Hematopoietic multipotent progenitor cell treated with erythropoietin and hydrocortisone succinate and interleukin-3 and kit ligand, for 17 days (in vitro differentiated cells): ENCODE measurements around the gene LRCH3.

Source experiments
- DNase-seq: peaks from one replicate; pipeline ENCODE4 v3.0.0-alpha.2; 2015; ENCODE audit warnings: low spot score

Gene LRCH3

DNA sequence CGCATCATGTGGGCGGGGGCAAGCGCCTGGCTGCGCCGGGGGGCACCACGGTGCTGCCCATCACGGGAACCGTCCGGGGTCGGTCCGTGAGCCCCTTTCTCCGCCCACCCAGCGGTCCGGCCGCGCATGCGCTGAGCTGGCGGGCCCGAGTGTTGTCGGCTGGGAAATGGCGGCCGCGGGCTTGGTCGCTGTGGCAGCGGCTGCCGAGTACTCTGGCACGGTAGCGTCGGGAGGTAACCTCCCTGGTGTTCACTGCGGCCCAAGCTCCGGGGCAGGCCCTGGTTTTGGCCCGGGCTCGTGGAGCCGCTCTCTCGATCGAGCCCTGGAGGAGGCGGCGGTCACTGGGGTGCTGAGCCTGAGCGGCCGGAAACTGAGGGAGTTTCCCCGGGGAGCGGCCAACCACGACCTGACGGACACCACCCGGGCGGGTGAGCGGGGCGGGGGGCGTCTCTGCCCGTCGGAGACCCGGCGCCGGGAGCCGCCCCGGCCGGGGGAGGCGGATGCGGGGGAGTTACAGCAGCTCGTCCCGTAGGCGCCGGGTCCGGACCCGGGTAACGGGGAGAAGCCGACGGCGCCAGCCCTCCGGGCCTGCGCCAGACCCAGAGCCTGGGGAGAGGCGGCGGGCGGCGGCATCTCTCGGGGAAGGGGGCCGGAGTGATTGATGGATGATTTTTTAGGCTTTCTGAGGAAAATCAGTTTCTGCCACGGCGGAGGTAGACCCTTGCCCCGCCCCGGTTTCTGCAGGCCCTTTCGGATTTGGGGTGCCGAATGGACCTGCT lies at the start of gene LRCH3:
TSS of gene LRCH3 (plus strand) at position 142 of the 779 bp plus-strand sequence. CDS start at position 167, 25 bp downstream.
- DNase-seq, result peak; percentile 80

DNA sequence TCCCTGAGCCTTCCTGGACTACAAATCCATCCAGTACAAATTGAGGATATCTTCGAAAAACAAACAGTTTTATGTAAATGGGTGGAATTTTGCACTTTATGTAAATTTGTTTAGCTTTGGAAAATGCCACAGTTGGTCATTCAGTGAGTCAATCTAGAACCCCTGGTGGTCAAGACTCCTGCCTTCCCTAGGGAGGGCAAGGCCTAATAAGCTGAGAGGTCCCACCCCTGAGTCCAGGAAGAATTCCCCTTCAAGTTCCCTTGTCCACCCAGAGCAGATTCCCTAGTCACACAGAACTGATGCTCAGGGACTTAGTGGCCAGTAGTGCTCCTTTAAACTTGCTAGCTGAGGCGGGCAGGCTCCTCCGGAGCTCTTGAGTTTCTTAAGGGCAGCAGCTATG lies 48.3 kb upstream of the LRCH3 start:
- no peak for DNase-seq

DNA sequence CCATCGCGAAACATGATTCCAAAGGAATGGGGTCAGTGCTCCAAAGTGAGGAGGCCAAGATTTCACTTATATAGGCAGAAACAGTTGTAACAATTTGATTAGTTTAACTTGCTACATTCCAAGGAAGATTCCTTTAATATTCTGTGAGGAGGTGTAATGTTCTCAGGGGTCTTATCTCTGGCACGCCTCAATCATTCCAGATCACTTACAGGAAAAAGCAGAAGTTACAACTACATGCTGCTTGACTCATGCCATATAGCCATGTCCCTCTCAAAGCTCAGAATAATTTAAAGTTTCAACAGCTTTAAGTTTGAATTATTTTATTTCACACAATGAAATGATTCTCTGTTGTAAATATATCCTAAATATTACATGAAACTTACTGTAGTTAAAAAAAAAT lies 44.8 kb upstream of the LRCH3 start:
- no peak for DNase-seq

DNA sequence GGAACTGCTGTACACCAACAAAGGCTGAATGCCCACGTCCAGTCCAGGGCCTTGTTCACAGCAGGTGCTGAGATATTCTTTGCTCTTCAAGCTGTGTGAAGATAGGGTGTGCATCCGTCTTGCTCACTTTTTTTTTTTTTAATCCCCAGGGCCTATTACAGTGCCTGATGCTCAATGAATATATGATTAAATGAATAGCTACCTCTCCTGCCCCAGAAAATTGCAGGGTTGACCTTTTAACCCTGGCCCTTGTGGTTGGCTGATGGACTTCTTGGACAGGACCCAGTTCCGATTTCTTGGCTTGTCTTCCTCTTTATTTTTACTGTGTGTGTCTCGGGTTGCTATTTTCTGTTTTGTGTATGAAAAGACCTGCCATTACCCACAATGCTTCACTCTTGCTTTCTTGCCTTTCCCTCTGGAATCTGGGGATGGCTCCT lies 44.2 kb upstream of the LRCH3 start:
- DNase-seq, result no peak

DNA sequence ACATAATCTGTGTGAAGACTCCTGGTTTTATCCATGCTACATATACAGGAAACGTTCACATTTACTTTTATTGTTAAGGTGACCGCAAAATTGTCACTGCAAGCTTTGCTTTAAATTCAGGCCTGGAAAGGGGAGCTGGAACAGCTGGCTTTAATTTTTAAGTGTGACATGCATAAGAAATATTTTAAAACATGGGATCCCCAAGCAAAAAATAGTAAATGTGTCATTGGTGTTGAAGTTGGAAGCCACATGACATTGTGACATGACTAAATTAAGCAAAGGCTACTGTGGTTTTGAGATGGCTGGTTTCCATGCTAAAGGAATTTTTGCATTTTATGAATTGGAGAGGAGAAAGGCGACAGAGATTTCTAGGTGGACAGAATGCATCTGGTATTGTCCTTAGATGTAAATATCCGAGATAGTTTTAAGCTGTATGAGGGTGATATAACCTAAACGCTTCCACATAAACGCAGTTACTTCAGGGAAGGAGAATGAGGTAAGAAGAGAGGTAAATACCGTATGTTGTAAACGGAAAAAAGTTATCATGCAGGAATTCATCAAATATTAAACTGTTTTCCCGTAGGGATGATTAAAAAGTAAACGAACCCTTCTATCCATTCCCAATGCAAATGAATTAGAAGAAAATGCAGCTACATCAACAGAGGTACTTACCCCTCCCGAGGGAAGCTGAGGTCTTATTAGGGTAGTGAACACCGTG lies 42.3 kb upstream of the LRCH3 start:
- DNase-seq, result no peak

DNA sequence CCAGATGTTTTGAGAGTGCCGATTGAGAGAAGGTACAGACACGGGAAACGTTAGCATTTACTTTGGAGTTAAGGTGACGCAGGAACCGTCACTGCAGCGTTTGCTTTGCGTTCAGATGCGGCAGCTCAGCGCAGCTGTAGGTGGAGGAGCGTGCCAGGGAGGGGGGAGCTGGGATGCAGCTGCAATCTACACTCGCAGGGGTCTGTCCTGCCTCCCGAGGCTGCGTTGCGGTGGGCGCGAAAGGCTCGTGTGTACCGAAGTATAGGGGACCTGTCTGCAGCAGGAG lies 41.8 kb upstream of the LRCH3 start:
- no peak for DNase-seq

DNA sequence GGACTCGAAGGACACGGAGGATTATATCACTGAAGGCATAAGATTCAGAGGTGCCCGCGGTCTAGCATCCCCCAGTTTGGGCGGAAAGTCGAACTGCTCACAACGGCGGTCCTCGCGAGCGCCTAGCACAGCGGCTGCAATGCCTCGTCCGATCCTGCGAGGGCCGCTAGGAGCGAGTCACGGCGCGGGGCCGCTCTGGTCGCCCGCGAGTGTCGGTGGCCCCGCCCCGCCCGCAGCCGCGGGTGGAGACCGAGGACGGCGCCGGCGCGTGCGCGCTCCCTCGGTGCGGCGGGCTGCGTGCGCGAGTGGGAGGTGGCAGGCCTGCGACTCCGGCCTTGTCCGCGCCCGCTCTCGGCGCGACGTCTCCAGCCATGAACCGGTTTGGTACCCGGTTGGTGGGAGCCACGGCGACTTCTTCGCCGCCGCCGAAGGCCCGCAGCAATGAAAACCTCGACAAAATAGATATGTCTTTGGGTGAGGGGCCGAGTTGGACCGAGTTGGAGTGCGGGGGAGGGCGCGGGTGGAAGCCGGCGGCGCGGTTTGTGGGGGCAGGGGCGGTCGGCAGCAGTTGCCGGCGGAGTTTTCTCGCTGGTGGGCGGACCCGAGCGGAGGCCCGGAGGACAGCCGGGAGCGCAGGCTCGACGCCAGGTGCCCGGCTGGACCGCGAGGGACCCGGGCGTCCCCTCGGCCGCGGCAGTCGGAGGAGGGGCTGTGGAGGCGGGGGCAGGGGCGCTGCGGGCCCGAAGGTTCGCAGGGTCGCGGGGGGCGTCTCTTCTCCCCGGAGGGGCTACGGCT lies 41.3 kb upstream of the LRCH3 start, which contains the start of gene FYTTD1:
TSS of gene FYTTD1 (plus strand) at position 283 of the 795 bp plus-strand sequence. CDS start at position 372, 89 bp downstream.
- peak; percentile 66 for DNase-seq

DNA sequence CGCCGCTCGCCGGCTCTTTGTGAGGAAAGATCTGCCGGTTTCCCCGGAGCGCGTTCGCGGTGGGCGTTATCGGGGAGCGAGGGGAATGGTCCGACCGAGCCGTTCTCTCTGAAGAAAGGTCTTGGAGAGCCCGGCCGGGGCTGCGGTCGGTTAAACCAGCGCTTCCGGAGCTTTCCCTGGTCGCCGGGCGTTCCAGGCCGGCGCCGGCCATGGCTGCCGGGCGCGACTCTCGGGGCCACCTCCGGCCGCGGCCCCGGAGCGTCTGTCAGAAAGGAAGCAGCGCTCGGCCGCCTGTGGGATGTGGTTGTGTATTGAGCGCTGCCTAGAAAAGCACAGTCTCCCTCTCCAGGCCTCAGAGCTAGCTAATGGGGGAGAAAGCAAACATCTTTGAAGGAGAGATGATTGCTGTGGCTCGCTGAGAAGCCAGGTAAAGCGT lies 40.6 kb upstream of the LRCH3 start:
- DNase-seq, result no peak

DNA sequence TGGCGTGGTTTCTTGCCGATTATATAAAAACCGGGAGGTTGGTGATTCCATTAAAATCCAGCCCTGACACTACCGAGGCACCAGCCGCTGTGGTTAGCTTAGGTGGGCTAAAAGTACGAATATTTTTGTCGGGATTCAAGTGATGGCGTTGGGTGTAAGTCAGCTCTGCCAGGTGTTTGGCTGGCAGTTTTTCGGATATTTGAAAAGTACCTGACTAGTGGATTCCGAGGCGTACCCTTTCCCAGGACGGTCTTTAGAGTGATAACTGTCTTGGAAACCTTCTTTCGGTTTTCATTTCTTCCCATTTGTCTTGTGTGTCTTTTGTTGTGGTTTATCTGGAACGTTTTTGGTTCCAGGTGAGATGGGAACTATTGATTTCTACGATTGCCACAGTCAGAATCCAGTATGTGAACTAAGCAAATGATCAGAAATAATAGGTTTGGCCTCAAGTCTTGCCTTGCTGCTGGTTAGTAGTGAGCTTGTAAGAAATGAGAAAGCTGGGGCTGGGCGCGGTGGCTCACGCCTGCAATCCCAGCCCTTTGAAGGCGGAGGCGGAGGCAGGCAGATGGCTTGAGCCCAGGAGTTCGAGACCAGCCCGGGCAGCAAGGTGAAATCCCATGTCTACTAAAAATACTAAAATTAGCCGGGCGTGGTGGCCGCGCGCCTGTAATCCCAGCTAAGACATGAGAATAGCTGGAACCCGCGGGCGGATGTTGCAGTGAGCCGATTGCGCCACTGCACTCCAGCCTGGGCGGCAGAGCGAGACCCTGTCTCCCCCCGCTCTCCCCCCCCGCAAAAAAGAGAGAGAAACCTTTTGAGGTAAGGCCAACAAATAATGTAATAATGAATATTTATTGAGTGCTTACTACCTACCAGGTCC lies 40.0 kb upstream of the LRCH3 start:
- DNase-seq, result no peak

DNA sequence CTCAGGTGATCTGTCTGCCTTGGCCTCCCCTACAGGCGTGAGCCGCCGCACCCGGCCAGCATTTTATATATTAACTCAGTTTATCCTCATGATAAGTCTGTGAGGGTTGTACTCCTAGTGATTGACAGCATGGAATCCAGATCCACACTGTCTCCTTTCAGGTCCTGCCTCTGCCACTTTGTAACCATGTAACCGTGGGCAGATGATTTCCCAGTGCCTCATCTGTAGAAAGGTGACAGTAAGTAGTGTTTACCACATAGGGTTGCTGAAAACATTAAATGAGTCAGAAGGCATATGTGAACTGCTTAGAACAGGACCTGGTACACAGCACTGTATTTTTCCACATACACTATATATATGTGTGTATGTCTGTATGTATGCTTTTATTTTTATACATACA lies 38.9 kb upstream of the LRCH3 start:
- DNase-seq, result no peak

DNA sequence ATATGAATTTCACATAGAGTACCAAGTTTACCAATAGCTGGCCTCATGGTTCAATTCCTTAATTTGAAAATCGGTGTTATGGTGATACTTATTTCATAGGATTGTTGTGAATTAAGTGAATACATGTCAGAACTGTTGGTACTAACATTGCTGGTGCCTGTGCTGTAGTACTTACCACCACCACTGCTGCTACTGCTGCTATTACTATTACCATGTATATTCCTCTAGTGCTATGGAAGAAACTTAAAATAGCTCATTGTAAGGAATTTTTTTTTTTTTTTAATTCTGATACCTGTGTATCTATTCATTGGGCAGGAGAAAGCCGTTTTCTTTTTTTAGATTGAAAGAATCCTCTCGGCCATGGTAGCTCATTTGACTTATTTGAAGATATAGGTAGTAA lies 37.8 kb upstream of the LRCH3 start:
- DNase-seq, result no peak

DNA sequence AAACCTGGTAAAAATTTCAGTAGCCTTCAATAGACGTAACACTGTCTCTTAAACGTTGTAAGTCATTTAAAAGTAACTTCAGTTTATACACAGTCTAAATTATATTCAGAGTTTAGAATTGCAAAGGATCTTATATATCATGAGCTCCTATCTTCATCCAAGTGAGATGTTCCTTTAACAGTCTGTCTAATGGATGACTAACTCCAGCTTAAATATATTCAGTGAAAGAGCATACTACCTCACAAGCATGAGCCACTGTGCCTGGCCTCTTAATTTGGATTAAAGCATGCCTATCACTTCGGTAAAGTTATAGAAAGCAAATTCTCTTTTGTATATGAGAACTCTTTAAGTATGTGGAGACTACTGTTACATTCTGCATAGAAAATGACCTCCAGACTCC lies 34.4 kb upstream of the LRCH3 start:
- DNase-seq, result no peak

DNA sequence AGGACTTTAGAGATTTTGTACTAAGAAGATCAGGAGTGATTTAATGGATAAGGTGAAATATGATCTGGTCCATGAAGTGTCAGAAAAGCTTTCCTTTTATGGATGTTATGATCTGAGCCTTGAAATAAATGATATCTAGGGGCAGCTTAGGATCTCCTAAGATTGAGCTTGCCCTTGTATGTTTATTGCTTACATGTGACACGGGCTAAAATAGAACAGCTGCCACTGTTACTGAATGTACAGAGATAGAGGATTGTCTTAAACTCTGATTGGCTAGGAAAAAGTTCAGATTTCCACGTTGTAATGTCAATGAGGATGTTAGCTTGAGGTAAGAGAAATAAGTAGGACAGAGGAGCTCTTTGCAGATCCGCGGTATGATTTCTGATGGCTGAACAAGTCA lies 32.5 kb upstream of the LRCH3 start:
- no peak for DNase-seq

DNA sequence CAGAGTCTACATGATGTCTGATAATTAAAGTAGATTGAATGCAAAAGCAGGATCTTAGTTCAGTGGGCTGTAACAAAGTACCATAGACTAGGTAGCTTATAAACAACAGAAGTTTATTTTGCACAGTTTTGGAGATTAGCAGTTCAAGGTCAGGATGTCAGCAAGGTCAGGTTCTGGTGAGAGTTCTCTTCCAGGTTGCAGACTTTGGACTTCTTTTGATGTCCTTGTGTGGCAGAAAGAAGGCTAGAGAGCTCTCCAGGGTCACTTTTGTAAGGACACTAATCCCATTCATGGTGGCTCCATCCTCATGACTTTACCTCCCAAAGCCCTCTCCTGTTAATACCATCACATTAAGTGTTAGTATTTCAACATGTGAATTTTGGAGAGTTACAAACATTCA lies 29.3 kb upstream of the LRCH3 start:
- no peak for DNase-seq

DNA sequence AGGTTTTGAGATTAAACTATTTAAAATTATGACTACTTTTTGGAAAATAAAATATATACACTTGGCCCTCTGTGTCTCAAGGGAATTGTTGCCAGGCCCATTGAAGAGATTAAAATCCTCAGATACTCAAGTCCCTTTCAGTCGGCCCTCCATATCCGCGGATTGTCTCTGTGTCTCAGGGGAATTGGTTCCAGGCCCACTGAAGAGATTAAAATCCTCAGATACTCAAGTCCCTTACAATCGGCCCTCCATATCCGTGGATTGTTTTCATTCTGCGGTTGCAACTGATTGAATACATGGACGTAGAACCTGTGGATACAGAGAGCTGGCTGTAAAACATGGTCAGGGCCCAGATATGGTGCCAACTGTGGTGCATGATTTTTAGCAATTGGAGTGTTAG lies 15.7 kb upstream of the LRCH3 start:
- DNase-seq, result no peak

DNA sequence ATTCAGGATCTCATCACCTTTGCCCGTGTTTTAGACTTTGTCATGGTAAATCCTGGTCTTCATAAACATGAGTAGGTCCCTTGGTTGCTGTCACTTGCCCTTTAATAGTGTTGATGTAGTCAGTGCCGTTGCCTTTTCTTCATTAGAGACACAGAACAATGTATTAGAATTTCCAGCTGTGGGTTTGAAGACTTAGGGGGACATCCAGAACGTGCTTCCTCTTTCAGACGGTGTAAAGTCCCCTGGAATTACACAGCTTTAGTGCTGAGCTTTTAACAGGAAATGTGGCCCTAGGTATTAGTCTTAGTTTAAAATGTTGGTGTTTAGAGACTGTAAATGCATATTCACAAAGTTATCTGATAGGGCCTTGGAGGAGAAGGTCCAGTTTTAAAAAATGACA lies 8.8 kb upstream of the LRCH3 start:
- no peak for DNase-seq

DNA sequence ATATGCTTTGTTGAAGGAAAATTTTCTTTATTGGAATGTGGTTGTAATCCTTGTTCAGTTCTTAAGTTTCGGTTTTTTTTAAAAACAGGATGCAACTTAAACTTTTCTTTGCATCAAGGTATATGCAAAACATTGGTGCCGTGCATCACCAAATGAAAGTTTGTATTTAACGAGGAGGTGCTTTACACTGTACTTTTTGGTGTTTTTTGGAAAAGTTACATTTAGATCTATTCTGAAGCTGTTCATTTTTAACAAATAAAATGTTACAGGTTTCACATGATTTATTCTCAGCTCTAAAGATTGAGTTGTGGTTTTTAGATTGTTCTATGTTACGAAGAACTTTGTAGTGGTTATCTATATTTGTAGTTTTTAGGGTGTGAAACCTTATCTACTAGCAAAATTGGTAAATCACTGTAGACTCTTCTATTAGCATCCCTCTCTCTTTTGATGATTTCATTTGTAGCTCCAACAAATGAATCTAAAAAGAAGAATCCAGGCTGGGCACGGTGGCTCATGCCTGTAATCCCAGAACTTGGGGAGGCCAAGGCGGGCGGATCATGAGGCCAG lies 7.0 kb upstream of the LRCH3 start:
- DNase-seq, result no peak

DNA sequence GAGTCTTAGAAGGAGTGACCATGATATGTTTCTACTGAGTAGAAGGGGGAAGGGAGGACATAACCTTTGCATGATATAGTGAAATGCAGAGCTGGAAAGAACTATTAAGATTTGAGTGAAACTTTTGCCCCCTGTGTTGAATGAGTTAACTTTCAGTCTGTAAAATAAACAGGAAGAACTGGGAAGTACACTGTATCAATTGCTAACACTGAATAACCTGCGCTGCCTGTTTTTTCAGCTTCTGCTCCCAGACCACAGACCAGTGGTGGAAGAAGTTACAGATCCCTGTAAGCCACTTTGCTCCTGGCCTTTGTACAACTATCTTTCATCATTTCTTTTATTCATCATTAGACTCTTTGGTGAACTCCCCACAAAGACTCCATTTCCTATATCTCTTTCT lies 3.6 kb upstream of the LRCH3 start:
- DNase-seq, result no peak

DNA sequence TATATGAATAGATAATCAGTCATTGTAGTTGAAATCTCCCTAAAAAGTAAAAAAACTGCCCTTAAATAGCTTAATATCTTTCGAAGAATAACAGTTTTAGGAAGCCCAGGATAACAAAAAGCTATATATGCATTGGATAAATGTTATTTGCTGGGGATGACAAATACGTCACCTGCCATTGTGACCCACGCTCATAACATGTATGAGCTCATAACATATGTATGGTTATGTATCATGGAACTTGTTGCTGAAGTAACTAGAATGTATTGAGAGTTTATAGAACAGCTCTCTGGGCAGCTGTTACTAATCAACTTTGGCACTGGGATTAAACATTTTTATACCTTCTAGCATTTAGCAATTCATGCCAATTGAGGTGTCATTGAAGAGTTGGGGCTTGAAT lies 1.7 kb upstream of the LRCH3 start:
- no peak for DNase-seq

DNA sequence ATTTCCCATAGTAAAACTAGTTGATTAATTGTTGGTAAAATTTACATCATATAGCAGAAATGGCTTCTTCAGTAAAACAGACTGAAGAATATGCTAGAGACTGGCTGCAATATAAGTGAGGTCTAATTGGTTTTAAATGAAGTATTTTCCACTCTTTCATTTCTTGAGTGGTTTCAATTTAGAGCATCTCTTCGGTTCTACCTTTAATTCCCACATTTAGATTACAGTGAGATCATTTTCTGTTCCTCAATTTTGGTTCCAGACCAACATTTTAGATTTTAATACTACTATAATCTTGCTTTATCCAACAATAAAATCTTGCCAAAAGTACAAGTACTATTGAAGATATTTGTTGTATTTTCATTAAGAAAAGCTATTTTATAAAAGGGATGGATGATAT lies 1.0 kb upstream of the LRCH3 start:
- DNase-seq, result no peak

DNA sequence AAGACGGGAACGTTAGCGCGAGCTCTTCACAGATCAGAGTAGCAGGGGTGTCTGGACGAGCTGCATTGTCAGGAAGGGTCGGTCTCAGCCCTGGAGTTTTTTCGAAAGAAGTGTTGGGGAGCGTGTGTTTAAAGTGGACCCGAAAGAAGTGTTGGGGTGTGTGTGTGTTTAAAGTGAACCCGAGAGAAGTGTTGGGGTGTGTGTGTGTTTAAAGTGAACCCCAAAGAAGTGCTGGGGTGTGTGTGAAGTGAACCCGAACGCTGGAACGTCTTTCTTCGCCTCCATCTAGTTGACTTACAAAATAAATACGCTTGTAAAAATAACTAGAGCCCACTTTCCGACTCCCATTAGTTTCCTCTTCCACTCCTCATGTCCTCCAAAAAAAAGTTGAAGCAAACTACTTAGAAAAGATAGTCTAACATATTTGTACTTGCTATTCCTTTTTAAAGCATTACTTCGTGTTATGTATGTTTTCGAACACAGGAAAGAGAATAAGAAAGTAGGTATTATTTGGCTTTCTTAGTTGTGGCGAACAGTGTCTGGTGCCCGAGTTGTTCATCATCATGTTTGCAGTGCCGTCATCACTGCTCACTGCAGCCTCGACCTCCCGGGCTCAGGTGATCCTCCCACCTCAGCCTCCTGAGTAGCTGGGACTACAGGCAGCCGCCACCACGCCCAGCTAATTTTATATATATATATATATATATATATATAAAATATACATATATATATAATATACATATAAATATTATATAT lies 1.0 kb downstream of the LRCH3 start:
- peak; percentile 39 for DNase-seq
